ENCODE data around the gene ZNF804A.
"Not testable (repeated sequence)": the region's sequence is repeated elsewhere in the genome, so short reads cannot be mapped to it uniquely, and the experiment has no call there.

ZNF804A gene

GRCh38 chr2:184729581-184729980 lies 131.3 kb downstream of the ZNF804A start:
- FAIRE-seq = no peak

- no peak for FAIRE-seq
Measured at GRCh38 chr2:184730288-184730687, 132.0 kb downstream of the ZNF804A start.

GRCh38 chr2:184734338-184734737 lies 136.0 kb downstream of the ZNF804A start:
- no peak for FAIRE-seq

GRCh38 chr2:184735611-184736010 lies 137.3 kb downstream of the ZNF804A start:
- no peak for FAIRE-seq

- FAIRE-seq = no peak
Measured at GRCh38 chr2:184743096-184743495, 144.8 kb downstream of the ZNF804A start.

- peak; percentile 60 for FAIRE-seq
Measured at GRCh38 chr2:184756161-184756560, 157.8 kb downstream of the ZNF804A start.

- FAIRE-seq = no peak
Measured at GRCh38 chr2:184756885-184757284, 158.6 kb downstream of the ZNF804A start.

GRCh38 chr2:184759557-184760255 lies 161.4 kb downstream of the ZNF804A start:
- FAIRE-seq = not testable (repeated sequence)

GRCh38 chr2:184760931-184761330 lies 162.6 kb downstream of the ZNF804A start:
- no peak for FAIRE-seq

- no peak for FAIRE-seq
Measured at GRCh38 chr2:184765112-184765895, 167.0 kb downstream of the ZNF804A start.

GRCh38 chr2:184767059-184767458 lies 168.7 kb downstream of the ZNF804A start:
- no peak for FAIRE-seq

- FAIRE-seq = no peak
Measured at GRCh38 chr2:184769023-184769422, 170.7 kb downstream of the ZNF804A start.

- no peak for FAIRE-seq
Measured at GRCh38 chr2:184769686-184770085, 171.4 kb downstream of the ZNF804A start.

- no peak for FAIRE-seq
Measured at GRCh38 chr2:184779777-184780176, 181.4 kb downstream of the ZNF804A start.

- FAIRE-seq = no peak
Measured at GRCh38 chr2:184780384-184780783, 182.1 kb downstream of the ZNF804A start.

- FAIRE-seq = no peak
Measured at GRCh38 chr2:184780944-184781343, 182.6 kb downstream of the ZNF804A start.

- no peak for FAIRE-seq
Measured at GRCh38 chr2:184783576-184783975, 185.2 kb downstream of the ZNF804A start.

GRCh38 chr2:184793176-184793575 lies 194.8 kb downstream of the ZNF804A start:
- FAIRE-seq = no peak

- FAIRE-seq = no peak
Measured at GRCh38 chr2:184799379-184799778, 201.1 kb downstream of the ZNF804A start.

GRCh38 chr2:184814421-184814820 lies 216.1 kb downstream of the ZNF804A start:
- FAIRE-seq = no peak

GRCh38 chr2:184815824-184816223 lies 217.5 kb downstream of the ZNF804A start:
- no peak for FAIRE-seq

- FAIRE-seq = no peak
Measured at GRCh38 chr2:184824597-184824996, 226.3 kb downstream of the ZNF804A start.

GRCh38 chr2:184830531-184830930 lies 232.2 kb downstream of the ZNF804A start:
- no peak for FAIRE-seq

- FAIRE-seq = no peak
Measured at GRCh38 chr2:184834699-184835397, 236.5 kb downstream of the ZNF804A start.

All from G401.6 (cell line).